K562 (cell line): ENCODE results near the gene MAD1L1. TPM values are rescaled to one million over a fixed set of nuclear protein-coding genes. Genes with fewer than 3 reads are reported as not detected.

Experiments
- CLOCK ChIP-seq: fragments of 250-450 bp; sonication (Bioruptor Pico); IDR thresholded peaks from 2 replicates; pipeline ENCODE4 v1.4.0; 2020; ENCODE audit warnings: mild to moderate bottlenecking, moderate library complexity, borderline replicate concordance
- DLX4 ChIP-seq: fragments of 250-450 bp; sonication (Bioruptor Pico); IDR thresholded peaks from 2 replicates; pipeline ENCODE4 v1.6.1; 2021; ENCODE audit warnings: mild to moderate bottlenecking
- KAT8 ChIP-seq: fragments of 450-650 bp; IDR thresholded peaks from 2 replicates; pipeline ENCODE4 v1.6.1; 2016; ENCODE audit warnings: low read depth, mild to moderate bottlenecking
- KDM5B ChIP-seq: fragments of 200-600 bp; sonication (generic); IDR thresholded peaks from 2 replicates; pipeline ENCODE4 v1.6.1; 2012; ENCODE audit warnings: low read depth, mild to moderate bottlenecking, moderate library complexity, low read length, control low read depth, inconsistent platforms; ENCODE audit not compliant: insufficient replicate concordance
- L3MBTL2 ChIP-seq: fragments of 450-650 bp; IDR thresholded peaks from 2 replicates; pipeline ENCODE4 v1.6.1; 2016; ENCODE audit warnings: mild to moderate bottlenecking, moderate library complexity
- NKRF ChIP-seq: fragments of 450-650 bp; IDR thresholded peaks from 2 replicates; pipeline ENCODE4 v1.6.1; 2016; ENCODE audit warnings: borderline replicate concordance
- SRSF1 ChIP-seq: fragments of 200-400 bp; formaldehyde crosslinking; IDR thresholded peaks from 2 replicates; pipeline ENCODE4 v1.6.1; 2017; ENCODE audit warnings: mild to moderate bottlenecking, low read depth, low read length, moderate library complexity
- ZMIZ1 ChIP-seq, 2 experiments: fragments of 150-350 bp in 1 of 2; IDR thresholded peaks; 2 replicates each; pipeline ENCODE4 v1.6.1; 2012 to 2016; ENCODE audit warnings: low read depth in 2 of 2, low read length in 2 of 2, mild to moderate bottlenecking in 1 of 2, moderate library complexity in 1 of 2
- polyA plus RNA-seq, 8 experiments: library from polyadenylated mRNA; depleted of rRNA in 4 of 8; stranded (reverse) in 5 of 8; unstranded in 3 of 8; fragments of >200 nt; fragmentation: Nextera tagmentation in 2 of 8; fragmentation: Illumina TruSeq in 1 of 8; extraction: Ambion mirVana in 2 of 8; extraction: Trizol in 1 of 8; gene quantifications; 2 replicates each; pipeline versions ENCODE4 v1.2.1 to v1.2.3, GENCODE V29; 2011 to 2014; ENCODE audit warnings: inconsistent platforms in 1 of 8, missing spikeins in 1 of 8
- total RNA-seq, 7 experiments: library from RNA; depleted of rRNA in 6 of 7; stranded (reverse); fragments of >200 nt in 6 of 7; fragmentation: Illumina TruSeq in 2 of 7; extraction: Trizol in 2 of 7; gene quantifications; 2 replicates each; pipeline versions ENCODE4 v1.2.1 to v1.2.3, GENCODE V29; 2011 to 2021; ENCODE audit warnings: low replicate concordance in 1 of 7

The MAD1L1 gene
- total and polyA plus RNA-seq, 9 of the 15 experiments (the other 6 are each of a cell fraction or from before 2014, with no cell fraction given) = 1.7 to 89.7 (median 18.0) TPM

GRCh38 chr7:2019711-2020511, 212.8 kb downstream of the MAD1L1 start (continued):
- TF ChIP-seq NKRF = no peak
- TF ChIP-seq L3MBTL2 = peak; percentile 92
- no peak for TF ChIP-seq ZMIZ1 (IDR thresholded peaks at IDR 0.05; ENCODE audit: low read depth in 2 of 2, low read length in 2 of 2)
- TF ChIP-seq KAT8 = no peak
- no peak for TF ChIP-seq CLOCK (CRISPR knock-in tag)
- TF ChIP-seq KDM5B = peak; percentile 81
- no peak for TF ChIP-seq SRSF1
- TF ChIP-seq DLX4 (CRISPR knock-in tag) = no peak
